H1 (cell line): ENCODE measurements around the gene GLG1. TPM values are rescaled to one million over a fixed set of nuclear protein-coding genes. Genes with fewer than 3 reads are reported as not detected.

Source experiments
- CTCF ChIA-PET: fragments of 300-600 bp; sonication (Branson Sonifier 250); formaldehyde crosslinking; loops from one replicate; lab custom pipeline; 2021; ENCODE audit not compliant: partially characterized antibody; lab: Charles Lee
- POLR2A ChIA-PET: fragments of 300-600 bp; sonication (Branson Sonifier 250); formaldehyde crosslinking; loops from one replicate; lab custom pipeline; 2021; ENCODE audit warnings: inconsistent platforms; ENCODE audit not compliant: partially characterized antibody; lab: Charles Lee
- DNase-seq, 2 experiments: peaks; one replicate each; pipeline versions ENCODE4 v3.0.0 to v3.0.0-alpha.2; 2010 to 2022; ENCODE audit warnings: low spot score in 2 of 2, low read depth in 1 of 2, mixed read lengths in 1 of 2
- FAIRE-seq: peaks from 2 replicates; lab custom pipeline; 2011; peaks lifted over from hg19 to GRCh38; lab: Jason Lieb, UNC
- H2AFZ ChIP-seq: 2 replicates; pipeline ENCODE4 v1.8.1; 2012; ENCODE audit warnings: low read length, inconsistent platforms
- H2AK5ac ChIP-seq: 2 replicates; pipeline ENCODE4 v1.6.1; 2013; ENCODE audit warnings: low read depth, low read length
- H2BK120ac ChIP-seq: replicated peaks from 2 replicates; pipeline ENCODE3; 2013; ENCODE audit warnings: low read depth, low read length, inconsistent platforms
- H2BK12ac ChIP-seq: 2 replicates; pipeline ENCODE4 v1.6.1; 2013; ENCODE audit warnings: low read depth, low read length
- H2BK15ac ChIP-seq: 2 replicates; pipeline ENCODE4 v1.6.1; 2013; ENCODE audit warnings: low read length
- H2BK20ac ChIP-seq: 2 replicates; pipeline ENCODE4 v1.6.1; 2013; ENCODE audit warnings: low read length
- H2BK5ac ChIP-seq: 2 replicates; pipeline ENCODE4 v1.6.1; 2013; ENCODE audit warnings: low read depth, low read length
- H3K14ac ChIP-seq: 2 replicates; pipeline ENCODE4 v1.6.1; 2013; ENCODE audit warnings: inconsistent platforms; ENCODE audit not compliant: insufficient read length
- H3K18ac ChIP-seq: 2 replicates; pipeline ENCODE4 v1.6.1; 2013; ENCODE audit warnings: low read length; ENCODE audit errors: extremely low read depth
- H3K23ac ChIP-seq: 2 replicates; pipeline ENCODE4 v1.6.1; 2013; ENCODE audit warnings: inconsistent platforms; ENCODE audit not compliant: insufficient read length
- H3K23me2 ChIP-seq: 2 replicates; pipeline ENCODE4 v1.6.1; 2013; ENCODE audit warnings: low read depth, low read length
- H3K27ac ChIP-seq: 2 replicates; pipeline ENCODE4 v1.6.1; 2011; ENCODE audit warnings: low read depth, low read length, inconsistent platforms
- H3K27me3 ChIP-seq, 4 experiments: replicated peaks in 1 of 4; 1 replicate in 1 of 4; 2 replicates in 3 of 4; pipeline versions ENCODE4 v1.6.1 to v1.8.1; 2011 to 2013; ENCODE audit warnings: low read length in 3 of 4, mild to moderate bottlenecking in 3 of 4, inconsistent platforms in 2 of 4, mixed read lengths in 2 of 4, moderate library complexity in 1 of 4; ENCODE audit not compliant: control insufficient read depth in 3 of 4, insufficient read depth in 3 of 4; ENCODE audit errors: extremely low read depth in 1 of 4
- H3K36me3 ChIP-seq, 4 experiments: 2 replicates each; pipeline versions ENCODE4 v1.6.1 to v1.8.1; 2011 to 2013; ENCODE audit warnings: mild to moderate bottlenecking in 4 of 4, low read length in 3 of 4, moderate library complexity in 2 of 4, control low read depth in 1 of 4, inconsistent platforms in 1 of 4; ENCODE audit not compliant: insufficient read depth in 4 of 4, control insufficient read depth in 2 of 4
- H3K4ac ChIP-seq: replicated peaks from 2 replicates; pipeline ENCODE3; 2013; ENCODE audit warnings: low read length, low read depth, mixed read lengths, inconsistent platforms; ENCODE audit not compliant: insufficient read length
- H3K4me1 ChIP-seq, 4 experiments: replicated peaks in 1 of 4; 1 replicate in 1 of 4; 2 replicates in 3 of 4; pipeline versions ENCODE4 v1.6.1 to v1.8.1; 2011 to 2013; ENCODE audit warnings: low read length in 3 of 4, inconsistent platforms in 2 of 4, mixed read lengths in 1 of 4; ENCODE audit not compliant: insufficient read depth in 4 of 4, control insufficient read depth in 3 of 4
- H3K4me2 ChIP-seq, 2 experiments: 2 replicates each; pipeline versions ENCODE4 v1.6.1 to v1.8.1; 2011 to 2013; ENCODE audit warnings: low read depth in 2 of 2, low read length in 2 of 2, control low read depth in 1 of 2, inconsistent platforms in 1 of 2, mild to moderate bottlenecking in 1 of 2; ENCODE audit not compliant: insufficient read depth in 1 of 2
- H3K4me3 ChIP-seq, 4 experiments: fragments of 200-600, 300-600 bp in 1 of 4; sonication (generic), shearing (Covaris generic), sonication (Bioruptor Twin) in 1 of 4; 2 replicates each; pipeline versions ENCODE4 v1.5.1 to v1.8.1; 2011 to 2016; ENCODE audit warnings: low read length in 4 of 4, low read depth in 3 of 4, control low read depth in 2 of 4, inconsistent platforms in 2 of 4, mild to moderate bottlenecking in 2 of 4, mixed read lengths in 1 of 4, moderate library complexity in 1 of 4; ENCODE audit not compliant: insufficient read depth in 2 of 4; ENCODE audit errors: extremely low read depth in 1 of 4
- H3K56ac ChIP-seq: replicated peaks from 2 replicates; pipeline ENCODE3; 2013; ENCODE audit warnings: low read depth, mild to moderate bottlenecking, mixed read lengths, low read length, inconsistent platforms; ENCODE audit not compliant: insufficient read length
- H3K79me1 ChIP-seq: 2 replicates; pipeline ENCODE4 v1.6.1; 2013; ENCODE audit warnings: low read depth, low read length, control low read depth
- H3K79me2 ChIP-seq, 2 experiments: 2 replicates each; pipeline versions ENCODE4 v1.6.1 to v1.8.1; 2012 to 2013; ENCODE audit warnings: low read length in 2 of 2, mild to moderate bottlenecking in 2 of 2, inconsistent platforms in 1 of 2; ENCODE audit not compliant: insufficient read depth in 2 of 2, control insufficient read depth in 1 of 2
- H3K9ac ChIP-seq, 4 experiments: replicated peaks in 1 of 4; 1 replicate in 1 of 4; 2 replicates in 3 of 4; pipeline versions ENCODE4 v1.6.1 to v1.8.1; 2011 to 2013; ENCODE audit warnings: low read depth in 3 of 4, low read length in 3 of 4, control low read depth in 2 of 4, mild to moderate bottlenecking in 2 of 4, moderate library complexity in 2 of 4, inconsistent platforms in 1 of 4; ENCODE audit errors: extremely low read depth in 1 of 4
- H3K9me3 ChIP-seq, 2 experiments: 2 replicates each; pipeline versions ENCODE4 v1.6.1 to v1.8.1; 2012 to 2013; ENCODE audit warnings: mild to moderate bottlenecking in 2 of 2, moderate library complexity in 2 of 2, control low read depth in 1 of 2, inconsistent platforms in 1 of 2, low read depth in 1 of 2, low read length in 1 of 2, mixed read lengths in 1 of 2; ENCODE audit not compliant: insufficient read depth in 2 of 2
- H4K20me1 ChIP-seq, 2 experiments: replicated peaks in 1 of 2; 2 replicates each; pipeline versions ENCODE3 to v1.8.1; 2011 to 2013; ENCODE audit warnings: inconsistent platforms in 2 of 2, low read length in 2 of 2, mild to moderate bottlenecking in 1 of 2; ENCODE audit not compliant: insufficient read depth in 2 of 2, control insufficient read depth in 1 of 2
- H4K5ac ChIP-seq: 2 replicates; pipeline ENCODE4 v1.6.1; 2013; ENCODE audit warnings: low read length, low read depth, mixed read lengths, inconsistent platforms; ENCODE audit not compliant: insufficient read length
- H4K8ac ChIP-seq: 2 replicates; pipeline ENCODE4 v1.8.0; 2013; ENCODE audit warnings: mild to moderate bottlenecking, moderate library complexity, low read length, inconsistent platforms; ENCODE audit not compliant: insufficient read depth; ENCODE audit errors: extremely low read depth
- H4K91ac ChIP-seq: replicated peaks from 2 replicates; pipeline ENCODE3; 2013; ENCODE audit warnings: low read length, mixed read lengths, inconsistent platforms; ENCODE audit not compliant: insufficient read length
- BRCA1 ChIP-seq: IDR thresholded peaks from 2 replicates; pipeline ENCODE4 v1.6.1; 2012; ENCODE audit warnings: low read depth, low read length, improper control_type of control experiment
- CHD1 ChIP-seq: IDR thresholded peaks from 2 replicates; pipeline ENCODE4 v1.6.1; 2012; ENCODE audit warnings: low read depth, low read length, improper control_type of control experiment
- EGR1 ChIP-seq: IDR thresholded peaks from 2 replicates; pipeline ENCODE4 v1.6.1; 2011; ENCODE audit warnings: low read depth, low read length, borderline replicate concordance
- JUN ChIP-seq: IDR thresholded peaks from 2 replicates; pipeline ENCODE4 v1.6.1; 2011; ENCODE audit warnings: low read depth, mild to moderate bottlenecking, improper control_type of control experiment, low read length
- MAX ChIP-seq: IDR thresholded peaks from 2 replicates; pipeline ENCODE4 v1.6.1; 2012; ENCODE audit warnings: inconsistent platforms
- RFX5 ChIP-seq: IDR thresholded peaks from 2 replicates; pipeline ENCODE4 v1.6.1; 2011; ENCODE audit warnings: low read depth, low read length, improper control_type of control experiment, borderline replicate concordance
- TAF7 ChIP-seq: optimal IDR thresholded peaks from 2 replicates; pipeline ENCODE3; 2011; ENCODE audit warnings: low read depth, mild to moderate bottlenecking, inconsistent platforms, low read length, moderate library complexity, borderline replicate concordance
- TEAD4 ChIP-seq: IDR thresholded peaks from 2 replicates; pipeline ENCODE4 v1.6.1; 2012; ENCODE audit warnings: low read depth, low read length, inconsistent platforms, mixed read lengths
- WGBS, 2 experiments: shearing (Covaris generic) in 1 of 2; methylation state at CpG; one replicate each; pipeline versions ENCODE4 v1.1.6 to v1.1.7; 2013 to 2015; ENCODE audit warnings: low lambda C conversion rate in 2 of 2, mixed read lengths in 2 of 2, inconsistent platforms in 1 of 2, low coverage in 1 of 2, missing lambda C conversion rate in 1 of 2; ENCODE audit not compliant: insufficient replicate concordance in 2 of 2, insufficient coverage in 1 of 2, insufficient read length in 1 of 2; ENCODE audit errors: extremely low coverage in 1 of 2, missing lambda C conversion rate in 1 of 2; 5-methylcytosine and 5-hydroxymethylcytosine counted together
- polyA plus RNA-seq, 7 experiments: library from polyadenylated mRNA; depleted of rRNA in 3 of 7; stranded (reverse) in 5 of 7; unstranded in 2 of 7; fragments of >200 nt in 5 of 7; fragments of 200-250 nt in 2 of 7; gene quantifications; 1 replicate in 5 of 7; 2 replicates in 1 of 7; 4 replicates in 1 of 7; pipeline versions ENCODE4 v1.2.1 to v1.2.3, GENCODE V29; 2011 to 2013; ENCODE audit warnings: missing spikeins in 2 of 7, mixed read lengths in 2 of 7
- total RNA-seq: library from RNA; stranded (reverse); fragmentation: NEBNext Ultra II Directional; extraction: Animal tissue kit (Norgen Biotek cat#: 25700); gene quantifications from 2 replicates; pipeline ENCODE4 v1.2.1, GENCODE V29; 2021

The GLG1 gene
- total and polyA plus RNA-seq, 2 of the 8 experiments (the other 6 are each of a cell fraction or from before 2014, with no cell fraction given) = 53.4 to 139 TPM

DNA sequence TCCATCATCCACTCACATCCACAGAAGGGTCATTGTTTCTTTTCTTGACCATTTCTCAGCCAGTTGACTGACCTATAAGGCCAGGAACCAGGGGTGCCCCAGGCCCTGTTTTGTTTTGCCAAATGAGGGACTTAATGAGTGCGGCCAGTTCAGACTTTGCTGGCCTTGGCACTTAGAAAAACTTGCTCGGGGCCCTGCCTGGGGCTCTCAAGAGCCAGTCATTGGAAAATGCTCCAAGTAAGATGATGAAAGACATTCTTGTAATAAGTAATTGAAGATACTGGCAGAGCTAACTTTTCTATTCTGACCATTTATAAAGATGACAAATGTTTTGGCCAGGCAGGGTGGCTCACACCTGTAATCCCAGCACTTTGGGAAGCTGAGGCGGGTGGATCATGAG lies 156.7 kb downstream of the GLG1 start:
- no peaks in the 10 kb centered on the region for H3K9me3 ChIP-seq
- H3K27ac ChIP-seq = no peak overlapping the region
- H2BK12ac ChIP-seq = no peak overlapping the region
- no peak overlapping the region for H3K4ac ChIP-seq
- H3K36me3 ChIP-seq = peaks cover 3 to 32% (median 23%) of the 10 kb centered on the region in 4 experiments; a peak in 7 of 8 replicates
- H3K4me2 ChIP-seq = no peak overlapping the region
- no peak overlapping the region for H3K9ac ChIP-seq
- H3K56ac ChIP-seq = no peak overlapping the region
- H2BK120ac ChIP-seq = no peak overlapping the region
- H2BK20ac ChIP-seq = no peak overlapping the region
- POLR2A ChIA-PET = no interaction called here
- H4K91ac ChIP-seq = no peak overlapping the region
- H3K4me1 ChIP-seq = no peaks in the 10 kb centered on the region
- H3K18ac ChIP-seq = no peak overlapping the region
- H3K27me3 ChIP-seq = no peaks in the 10 kb centered on the region
- no peak overlapping the region for H3K4me3 ChIP-seq
- H4K20me1 ChIP-seq = no peaks in the 10 kb centered on the region
- H3K23me2 ChIP-seq = no peaks in the 10 kb centered on the region
- no peak for TF ChIP-seq MAX
- TF ChIP-seq CHD1 = no peak
- no peak for TF ChIP-seq EGR1
- TF ChIP-seq TEAD4 = no peak
- no peak for TF ChIP-seq TAF7
- TF ChIP-seq BRCA1 = no peak
- TF ChIP-seq JUN = no peak
- TF ChIP-seq RFX5 = no peak
- 95% methylated on average over 2 of the region's 3 CpGs; no CpG with 5 or more reads in 1 of the 2 experiments for WGBS, 2 experiments
- H2BK15ac ChIP-seq = no peak overlapping the region
- H2AK5ac ChIP-seq = no peak overlapping the region
- no peak overlapping the region for H3K23ac ChIP-seq
- no peak overlapping the region for H4K8ac ChIP-seq
- H2AFZ ChIP-seq = no peak overlapping the region
- H3K14ac ChIP-seq = no peak overlapping the region
- CTCF ChIA-PET = interaction anchor here (0.5 kb wide), 1 partner anchor 11 kb away, joined by 3 read pairs; no protein-coding TSS in a partner anchor
- DNase-seq (no peak), FAIRE-seq (no peak)
- no peak overlapping the region for H2BK5ac ChIP-seq
- no peaks in the 10 kb centered on the region for H3K79me2 ChIP-seq
- H4K5ac ChIP-seq = no peak overlapping the region
- H3K79me1 ChIP-seq = no peaks in the 10 kb centered on the region; the same call in 1 of the 2 replicates
